ENCODE data around the gene FAM234B.

The FAM234B gene

GRCh38 chr12:13121568-13121967 lies 77.4 kb downstream of the FAM234B start:
- DNase-seq, result no peak

DNA sequence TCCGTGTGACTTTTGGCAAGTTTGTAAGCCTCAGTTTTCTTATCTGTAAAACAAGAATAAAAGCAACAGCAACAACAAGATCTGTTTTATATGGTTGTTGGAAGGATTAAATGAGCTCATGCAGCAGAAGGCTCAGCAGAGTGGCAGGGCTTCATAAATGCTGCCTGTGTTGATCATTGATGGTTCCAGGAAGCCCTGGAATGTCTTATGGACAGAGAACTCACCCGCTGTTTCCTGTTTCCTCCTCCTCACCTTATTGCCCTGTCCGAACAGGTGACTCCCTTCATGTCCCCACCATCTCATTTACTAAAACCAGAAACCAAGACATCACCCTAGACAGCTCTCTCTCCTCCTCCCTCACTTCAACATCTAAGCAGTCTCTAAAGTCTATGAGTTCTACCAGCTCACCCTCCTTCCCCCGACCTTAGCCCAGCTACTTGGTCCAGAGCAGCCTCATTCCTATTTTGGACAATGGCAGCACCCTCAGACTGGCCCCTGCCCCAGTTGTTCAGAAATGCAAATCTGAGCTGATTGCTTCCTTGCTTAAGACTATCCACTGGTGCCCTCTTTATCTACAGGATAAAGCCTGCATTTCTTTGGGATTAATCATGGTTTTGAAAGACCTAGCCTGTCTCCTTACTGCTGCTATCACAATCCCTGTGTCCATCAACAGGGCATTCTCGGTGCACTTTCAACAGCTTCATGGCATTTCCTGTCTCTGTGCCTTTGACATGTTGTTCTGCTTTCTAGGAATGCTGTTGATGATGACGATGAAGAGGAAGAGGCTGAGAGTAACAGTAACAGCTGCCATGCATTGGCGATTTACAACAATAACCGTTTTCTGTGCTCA lies 80.7 kb downstream of the FAM234B start:
- no peak for DNase-seq

- no peak for DNase-seq
Observed at GRCh38 chr12:13125996-13126395, 81.8 kb downstream of the FAM234B start.

DNA sequence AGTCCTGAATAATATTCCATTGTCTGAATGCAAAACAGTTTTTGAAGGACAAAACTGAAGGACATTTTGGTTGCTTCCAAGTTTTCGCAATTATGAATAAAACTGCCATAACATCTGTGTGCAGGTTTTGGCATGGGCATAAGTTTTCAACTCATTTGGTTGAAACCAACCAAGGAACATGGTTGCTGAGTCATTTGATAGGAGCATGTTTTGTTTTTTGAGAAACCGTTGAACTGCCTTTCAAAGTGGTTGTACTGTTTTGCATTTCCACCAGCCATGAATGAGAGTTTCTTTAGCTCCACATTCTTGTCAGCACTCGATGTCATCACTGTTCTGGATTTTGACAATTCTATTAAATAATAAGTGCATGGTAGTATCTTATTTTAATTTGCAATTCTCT lies 82.3 kb downstream of the FAM234B start:
- no peak for DNase-seq

DNA sequence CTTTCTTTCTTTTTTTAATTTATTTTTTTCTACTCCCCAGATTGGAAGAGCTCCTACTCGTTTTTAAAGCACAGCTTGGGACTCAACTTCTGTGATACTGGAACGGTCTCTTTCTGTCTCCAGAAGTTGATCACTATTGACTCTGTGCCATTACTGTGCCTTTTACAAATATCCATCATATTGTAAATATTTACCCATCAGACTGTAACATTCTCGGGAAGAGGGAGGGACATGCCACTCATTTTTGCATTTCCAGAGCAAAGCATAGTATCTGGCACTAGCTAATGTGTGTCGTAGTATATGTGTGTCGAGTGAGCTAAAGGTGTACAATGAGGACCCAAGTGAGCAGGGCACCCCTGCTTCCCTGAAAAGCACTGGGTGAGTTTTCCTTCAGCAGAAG lies 83.3 kb downstream of the FAM234B start:
- DNase-seq, result no peak

GRCh38 chr12:13128291-13128965 lies 84.2 kb downstream of the FAM234B start:
- no peak for DNase-seq

- no peak for DNase-seq
Observed at GRCh38 chr12:13130981-13131380, 86.8 kb downstream of the FAM234B start.

All from CD4-positive, alpha-beta T cell treated with Interleukin-12 subunit alpha and Interleukin-12 subunit beta, for 1 hour (primary cell).